GM12801 (cell line): Measurements from ENCODE around the gene CFAP141.

Experiments
- TF ChIP-seq, protein P1 (sequence below): IDR thresholded peaks from one replicate; pipeline ENCODE4 v1.5.1; 2011; ENCODE audit warnings: control low read depth; ENCODE audit not compliant: insufficient read length; ENCODE audit errors: extremely low read depth

Gene CFAP141

DNA sequence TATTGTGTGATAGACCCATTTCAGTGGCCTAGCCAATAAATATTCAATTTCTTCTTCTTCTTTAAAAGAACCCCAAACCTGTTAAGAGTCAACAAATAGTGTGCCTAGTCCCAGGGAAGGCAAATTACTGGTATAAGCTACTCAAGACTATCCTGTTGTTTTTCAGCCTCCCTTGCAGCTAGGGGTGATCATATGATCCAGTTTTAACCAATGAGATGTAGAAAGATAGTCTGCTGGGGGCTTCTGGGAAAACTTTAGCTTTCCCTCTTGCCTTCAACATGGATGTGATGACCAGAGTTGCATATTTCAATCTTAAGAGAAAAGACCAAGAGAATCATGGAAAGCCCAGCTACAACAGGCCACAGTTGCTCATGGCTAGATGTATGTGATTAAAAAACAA lies 46.6 kb downstream of the CFAP141 start:
- TF ChIP-seq, protein P1, sequence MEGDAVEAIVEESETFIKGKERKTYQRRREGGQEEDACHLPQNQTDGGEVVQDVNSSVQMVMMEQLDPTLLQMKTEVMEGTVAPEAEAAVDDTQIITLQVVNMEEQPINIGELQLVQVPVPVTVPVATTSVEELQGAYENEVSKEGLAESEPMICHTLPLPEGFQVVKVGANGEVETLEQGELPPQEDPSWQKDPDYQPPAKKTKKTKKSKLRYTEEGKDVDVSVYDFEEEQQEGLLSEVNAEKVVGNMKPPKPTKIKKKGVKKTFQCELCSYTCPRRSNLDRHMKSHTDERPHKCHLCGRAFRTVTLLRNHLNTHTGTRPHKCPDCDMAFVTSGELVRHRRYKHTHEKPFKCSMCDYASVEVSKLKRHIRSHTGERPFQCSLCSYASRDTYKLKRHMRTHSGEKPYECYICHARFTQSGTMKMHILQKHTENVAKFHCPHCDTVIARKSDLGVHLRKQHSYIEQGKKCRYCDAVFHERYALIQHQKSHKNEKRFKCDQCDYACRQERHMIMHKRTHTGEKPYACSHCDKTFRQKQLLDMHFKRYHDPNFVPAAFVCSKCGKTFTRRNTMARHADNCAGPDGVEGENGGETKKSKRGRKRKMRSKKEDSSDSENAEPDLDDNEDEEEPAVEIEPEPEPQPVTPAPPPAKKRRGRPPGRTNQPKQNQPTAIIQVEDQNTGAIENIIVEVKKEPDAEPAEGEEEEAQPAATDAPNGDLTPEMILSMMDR = no peak

DNA sequence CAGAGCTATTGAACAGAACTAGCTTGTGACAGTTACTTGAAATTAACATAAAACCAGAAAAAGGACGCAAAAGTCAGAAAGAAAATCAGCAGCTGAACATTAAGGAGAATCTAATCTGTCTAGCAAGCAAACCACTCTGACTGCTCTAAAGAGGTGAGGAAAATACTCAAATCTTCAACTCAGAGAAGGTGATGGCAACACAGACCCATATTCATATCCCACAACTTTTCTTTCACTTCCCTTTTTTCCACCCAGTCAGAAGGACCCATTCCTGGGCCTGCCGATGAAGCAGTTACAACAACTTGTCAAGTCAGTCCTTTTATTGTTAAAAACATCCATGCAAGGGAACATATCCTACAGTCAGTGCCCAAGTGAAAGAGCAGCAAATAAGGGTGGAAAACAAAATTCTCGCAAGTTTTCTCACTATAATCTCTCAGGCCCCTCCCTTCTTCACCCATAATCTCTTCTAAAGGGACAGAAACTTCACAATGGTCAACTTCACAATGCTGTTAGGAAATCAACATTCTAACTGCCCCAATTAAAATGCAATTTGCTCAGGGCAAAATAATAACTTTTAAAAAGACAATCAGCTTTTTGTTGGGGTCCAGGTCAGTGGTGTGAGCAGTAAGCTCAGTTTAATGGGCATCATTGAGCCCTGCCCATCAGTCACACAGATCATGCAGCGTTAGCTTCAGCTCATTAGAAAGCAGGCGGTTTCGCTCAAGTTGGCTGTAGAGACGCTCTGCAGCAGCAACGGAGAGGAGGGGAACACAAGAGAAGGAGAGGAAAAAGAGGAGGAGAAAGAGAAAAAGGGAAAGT lies 47.6 kb downstream of the CFAP141 start:
- TF ChIP-seq, protein P1 = no peak

DNA sequence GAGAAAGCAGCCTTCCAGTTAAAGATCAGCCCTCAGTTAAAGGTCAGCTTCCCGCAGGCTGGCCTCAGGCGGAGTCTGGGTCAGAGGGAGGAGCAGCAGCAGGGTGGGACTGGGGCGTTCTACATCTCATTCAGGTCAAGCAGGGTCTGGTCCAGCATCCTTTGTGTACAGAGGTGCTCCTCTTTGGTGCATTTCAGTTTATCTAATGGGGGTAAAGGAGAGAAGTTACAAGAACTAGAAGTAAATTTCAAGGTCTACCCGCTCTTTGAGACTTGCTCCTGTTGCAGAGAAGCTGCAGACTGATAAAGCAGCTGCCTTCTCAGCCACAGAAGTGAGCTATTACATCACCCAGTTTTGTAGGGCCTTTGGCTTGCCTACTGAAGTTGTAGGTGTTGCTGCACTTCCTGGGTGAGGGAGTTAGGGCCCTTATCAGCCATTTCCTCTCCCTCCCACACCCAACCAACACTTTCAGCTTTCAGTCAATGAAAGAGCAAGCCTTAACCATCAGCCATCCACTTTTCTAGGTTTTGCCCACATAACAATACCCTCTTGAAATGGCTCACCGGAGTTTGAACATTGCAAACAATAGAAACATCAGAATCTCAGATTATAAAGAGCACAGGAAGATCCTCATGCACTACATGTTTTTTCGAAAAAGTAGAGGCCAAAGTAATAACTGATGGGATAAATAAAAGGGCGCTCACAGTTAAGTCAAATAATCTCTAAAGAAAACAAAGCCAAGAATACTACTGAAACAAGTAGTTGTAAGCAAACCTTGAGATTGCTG lies 48.4 kb downstream of the CFAP141 start:
- TF ChIP-seq, protein P1 = no peak

DNA sequence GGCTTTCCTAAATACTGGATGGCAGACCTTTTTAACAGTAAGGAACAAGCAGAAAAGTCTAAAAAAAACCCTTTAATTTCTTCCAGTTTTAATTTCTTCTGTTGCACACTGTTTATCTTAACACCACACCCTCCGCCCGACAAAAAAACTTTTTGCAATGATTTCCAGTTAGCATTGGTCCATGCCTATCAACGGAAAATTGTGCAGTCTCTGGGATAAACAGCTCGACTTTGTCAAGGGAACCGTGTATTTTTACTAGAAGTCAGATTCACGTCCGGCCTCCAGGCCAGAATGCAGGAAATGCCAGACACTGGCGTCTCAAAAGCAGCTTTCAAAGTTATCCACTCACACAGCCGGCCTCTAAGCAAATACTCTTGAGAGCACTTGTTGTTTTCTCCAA lies 50.9 kb downstream of the CFAP141 start:
- TF ChIP-seq, protein P1 = no peak

DNA sequence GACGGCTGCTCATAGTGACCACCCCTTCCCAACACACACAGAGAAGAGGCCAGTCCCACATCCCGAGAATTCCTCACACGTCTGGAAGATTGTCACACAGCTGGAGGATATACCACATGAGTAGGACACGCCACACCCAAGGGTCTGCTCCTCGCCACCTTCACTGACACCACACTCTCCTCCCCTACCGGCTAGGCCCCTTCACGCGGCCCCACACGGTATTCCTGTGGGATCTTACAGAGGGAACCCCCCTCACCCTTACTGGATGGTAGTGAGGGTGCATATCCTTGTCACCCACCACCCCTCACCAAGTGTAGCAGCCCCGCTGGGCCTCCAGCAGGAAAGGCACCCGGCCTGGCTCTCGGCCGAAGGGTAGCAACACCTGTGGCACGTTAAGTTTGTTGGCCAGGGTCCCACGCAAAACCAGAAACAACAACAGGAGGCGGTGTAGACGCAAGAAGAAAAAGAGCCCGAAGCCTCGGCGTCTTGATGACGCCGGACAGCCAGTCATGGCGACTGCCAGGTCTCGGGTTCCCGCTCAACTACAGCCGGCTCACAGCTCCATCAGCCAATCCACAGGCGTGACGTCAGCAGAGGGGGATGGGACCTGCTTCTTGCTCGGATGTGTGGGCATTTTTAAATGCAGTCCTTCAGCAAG lies 51.5 kb downstream of the CFAP141 start, which contains the start of gene NUP210L:
NUP210L (minus strand) TSS at position 540 of the 658 bp plus-strand sequence.
- TF ChIP-seq, protein P1 = no peak

DNA sequence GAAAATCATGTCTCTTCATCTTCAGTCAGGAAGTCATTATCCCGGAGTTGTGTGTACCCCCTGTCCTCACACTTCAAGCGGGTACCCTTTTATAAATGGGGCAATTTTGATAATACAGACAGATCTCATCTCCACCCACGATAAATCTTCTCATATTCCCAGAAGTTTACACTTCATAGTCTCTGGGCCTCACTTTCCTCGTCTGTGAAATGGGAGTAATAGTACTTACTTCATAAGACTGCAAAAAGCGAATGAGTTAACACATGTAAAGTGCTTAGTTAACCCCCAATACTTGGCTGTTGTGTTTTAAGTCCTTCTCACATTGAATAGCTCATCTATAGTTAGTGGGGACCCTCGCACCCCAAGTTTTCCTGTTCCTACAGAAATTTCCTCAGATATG lies 52.1 kb downstream of the CFAP141 start:
- TF ChIP-seq, protein P1 = no peak

DNA sequence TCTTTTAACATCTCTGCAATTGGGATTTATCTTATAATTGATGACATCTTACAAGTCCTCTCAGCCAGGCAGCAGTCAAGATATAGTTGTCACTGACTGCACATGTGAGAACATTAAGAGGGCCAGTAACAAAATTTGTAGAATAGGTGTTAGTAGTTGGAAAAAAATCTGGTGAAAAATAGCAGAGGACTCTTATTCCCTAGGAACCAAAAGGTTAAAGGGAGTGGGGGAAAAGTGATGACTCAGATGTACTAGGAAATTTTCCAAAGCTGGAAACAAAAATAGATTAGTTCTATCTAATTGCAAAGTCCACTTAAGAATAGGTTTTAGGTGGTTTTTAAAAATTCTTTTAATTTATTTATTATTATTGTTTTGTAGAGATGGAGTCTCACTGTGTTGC lies 54.8 kb downstream of the CFAP141 start:
- TF ChIP-seq, protein P1 = no peak
